SK-N-SH treated with all-trans-retinoic acid at 6 μM for 48 hours (cell line): Measurements from ENCODE around the gene LRRK1.

Source experiments
- ATAC-seq: fragments of 200-7000 bp; cut with Tn5 transposase; 3 replicates; pipeline ENCODE4 v1.9.1; 2020; ENCODE audit warnings: mild to moderate bottlenecking, moderate library complexity
- ARNTL ChIP-seq: fragments of 450-650 bp; formaldehyde crosslinking; IDR thresholded peaks from 2 replicates; pipeline ENCODE4 v1.5.0; 2020; ENCODE audit warnings: low read depth, mild to moderate bottlenecking, moderate library complexity, borderline replicate concordance
- BACH2 ChIP-seq: fragments of 250-450 bp; sonication (Bioruptor Pico); IDR thresholded peaks from 2 replicates; pipeline ENCODE4 v1.9.0; 2021; ENCODE audit warnings: mild to moderate bottlenecking, borderline replicate concordance
- CSDC2 ChIP-seq: fragments of 250-450 bp; sonication (Bioruptor Pico); IDR thresholded peaks from 2 replicates; pipeline ENCODE4 v1.5.0; 2020; ENCODE audit warnings: mild to moderate bottlenecking, moderate library complexity
- GLIS3 ChIP-seq: fragments of 250-450 bp; sonication (Bioruptor Pico); IDR thresholded peaks from 2 replicates; pipeline ENCODE4 v1.5.0; 2020; ENCODE audit warnings: mild to moderate bottlenecking, moderate library complexity
- ISL1 ChIP-seq: fragments of 250-450 bp; sonication (Bioruptor Pico); IDR thresholded peaks from 2 replicates; pipeline ENCODE4 v2.1.2; 2022; ENCODE audit warnings: mild to moderate bottlenecking, moderate library complexity
- OSR1 ChIP-seq: fragments of 250-450 bp; sonication (Bioruptor Pico); IDR thresholded peaks from 2 replicates; pipeline ENCODE4 v1.8.0; 2022; ENCODE audit warnings: moderate library complexity, mild to moderate bottlenecking, inconsistent platforms
- POU6F1 ChIP-seq: fragments of 250-450 bp; sonication (Bioruptor Pico); IDR thresholded peaks from 2 replicates; pipeline ENCODE4 v1.8.0; 2021; ENCODE audit warnings: low read depth, mild to moderate bottlenecking, moderate library complexity, borderline replicate concordance
- PPARA ChIP-seq: fragments of 250-450 bp; sonication (Bioruptor Pico); IDR thresholded peaks from 2 replicates; pipeline ENCODE4 v1.5.0; 2020; ENCODE audit warnings: mild to moderate bottlenecking, borderline replicate concordance
- RARB ChIP-seq: fragments of 250-450 bp; sonication (Bioruptor Pico); IDR thresholded peaks from 2 replicates; pipeline ENCODE4 v1.8.0; 2021; ENCODE audit warnings: mild to moderate bottlenecking, moderate library complexity
- SNAI2 ChIP-seq: fragments of 250-450 bp; sonication (Bioruptor Pico); IDR thresholded peaks from 2 replicates; pipeline ENCODE4 v1.5.0; 2020; ENCODE audit warnings: mild to moderate bottlenecking, moderate library complexity
- TCF4 ChIP-seq: fragments of 250-450 bp; sonication (Bioruptor Pico); IDR thresholded peaks from 2 replicates; pipeline ENCODE4 v1.8.0; 2021; ENCODE audit warnings: mild to moderate bottlenecking, moderate library complexity, borderline replicate concordance
- TOX ChIP-seq: fragments of 250-450 bp; sonication (Bioruptor Pico); IDR thresholded peaks from 2 replicates; pipeline ENCODE4 v1.8.0; 2021; ENCODE audit warnings: mild to moderate bottlenecking, moderate library complexity, borderline replicate concordance
- TSHZ2 ChIP-seq: fragments of 250-450 bp; sonication (Bioruptor Pico); IDR thresholded peaks from 2 replicates; pipeline ENCODE4 v1.5.0; 2020; ENCODE audit warnings: mild to moderate bottlenecking, moderate library complexity
- ZC3H10 ChIP-seq: fragments of 250-450 bp; sonication (Bioruptor Pico); IDR thresholded peaks from 2 replicates; pipeline ENCODE4 v1.5.1; 2021; ENCODE audit warnings: mild to moderate bottlenecking, moderate library complexity
- ZFP3 ChIP-seq: fragments of 250-450 bp; sonication (Bioruptor Pico); IDR thresholded peaks from 2 replicates; pipeline ENCODE4 v1.5.0; 2020; ENCODE audit warnings: mild to moderate bottlenecking, moderate library complexity
- ZFP30 ChIP-seq: fragments of 450-650 bp; formaldehyde crosslinking; IDR thresholded peaks from 2 replicates; pipeline ENCODE4 v1.5.0; 2022; ENCODE audit warnings: mild to moderate bottlenecking, moderate library complexity
- ZNF565 ChIP-seq: fragments of 450-650 bp; formaldehyde crosslinking; conservative IDR thresholded peaks from 2 replicates; pipeline ENCODE4 v1.5.0; 2020; ENCODE audit warnings: low read depth, mild to moderate bottlenecking, moderate library complexity
- ZNF70 ChIP-seq: fragments of 450-650 bp; formaldehyde crosslinking; IDR thresholded peaks from 2 replicates; pipeline ENCODE4 v1.5.0; 2020; ENCODE audit warnings: mild to moderate bottlenecking, moderate library complexity
- ZNF8 ChIP-seq: fragments of 450-650 bp; formaldehyde crosslinking; IDR thresholded peaks from 2 replicates; pipeline ENCODE4 v1.5.0; 2020; ENCODE audit warnings: mild to moderate bottlenecking, moderate library complexity
- TF ChIP-seq, protein P1 (sequence below): fragments of 250-450 bp; sonication (Bioruptor Pico); IDR thresholded peaks from 2 replicates; pipeline ENCODE4 v1.5.1; 2021; ENCODE audit warnings: mild to moderate bottlenecking, moderate library complexity
- TF ChIP-seq, protein P2 (sequence below): fragments of 250-450 bp; sonication (Bioruptor Pico); IDR thresholded peaks from 2 replicates; pipeline ENCODE4 v1.5.1; 2020; ENCODE audit warnings: low read depth, mild to moderate bottlenecking, moderate library complexity

Gene LRRK1

DNA sequence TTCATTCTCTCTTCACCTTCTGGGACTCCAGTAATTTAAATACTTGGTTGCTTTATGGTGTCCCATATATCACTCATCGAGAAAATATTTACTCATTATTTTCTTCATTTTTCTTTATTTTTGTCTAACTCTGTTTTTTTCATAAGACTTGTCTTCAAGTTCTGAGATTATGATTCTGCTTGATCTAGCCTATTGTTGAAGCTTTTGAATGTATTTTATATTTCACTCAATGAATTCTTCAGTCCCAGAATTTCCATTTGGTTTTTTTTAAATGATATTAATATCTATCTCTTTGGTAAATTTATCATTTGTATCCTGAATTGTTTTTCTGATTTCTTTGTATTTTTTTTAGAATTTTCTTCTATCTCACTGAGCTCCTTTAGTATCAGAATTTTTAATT, 117.0 kb downstream of the LRRK1 start:
- ATAC-seq: no peak
- TF ChIP-seq PPARA (CRISPR knock-in tag) (no peak), ISL1 (CRISPR knock-in tag) (no peak), BACH2 (CRISPR knock-in tag) (no peak)
- TF ChIP-seq, protein P1, sequence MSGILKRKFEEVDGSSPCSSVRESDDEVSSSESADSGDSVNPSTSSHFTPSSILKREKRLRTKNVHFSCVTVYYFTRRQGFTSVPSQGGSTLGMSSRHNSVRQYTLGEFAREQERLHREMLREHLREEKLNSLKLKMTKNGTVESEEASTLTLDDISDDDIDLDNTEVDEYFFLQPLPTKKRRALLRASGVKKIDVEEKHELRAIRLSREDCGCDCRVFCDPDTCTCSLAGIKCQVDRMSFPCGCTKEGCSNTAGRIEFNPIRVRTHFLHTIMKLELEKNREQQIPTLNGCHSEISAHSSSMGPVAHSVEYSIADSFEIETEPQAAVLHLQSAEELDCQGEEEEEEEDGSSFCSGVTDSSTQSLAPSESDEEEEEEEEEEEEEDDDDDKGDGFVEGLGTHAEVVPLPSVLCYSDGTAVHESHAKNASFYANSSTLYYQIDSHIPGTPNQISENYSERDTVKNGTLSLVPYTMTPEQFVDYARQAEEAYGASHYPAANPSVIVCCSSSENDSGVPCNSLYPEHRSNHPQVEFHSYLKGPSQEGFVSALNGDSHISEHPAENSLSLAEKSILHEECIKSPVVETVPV: no peak

DNA sequence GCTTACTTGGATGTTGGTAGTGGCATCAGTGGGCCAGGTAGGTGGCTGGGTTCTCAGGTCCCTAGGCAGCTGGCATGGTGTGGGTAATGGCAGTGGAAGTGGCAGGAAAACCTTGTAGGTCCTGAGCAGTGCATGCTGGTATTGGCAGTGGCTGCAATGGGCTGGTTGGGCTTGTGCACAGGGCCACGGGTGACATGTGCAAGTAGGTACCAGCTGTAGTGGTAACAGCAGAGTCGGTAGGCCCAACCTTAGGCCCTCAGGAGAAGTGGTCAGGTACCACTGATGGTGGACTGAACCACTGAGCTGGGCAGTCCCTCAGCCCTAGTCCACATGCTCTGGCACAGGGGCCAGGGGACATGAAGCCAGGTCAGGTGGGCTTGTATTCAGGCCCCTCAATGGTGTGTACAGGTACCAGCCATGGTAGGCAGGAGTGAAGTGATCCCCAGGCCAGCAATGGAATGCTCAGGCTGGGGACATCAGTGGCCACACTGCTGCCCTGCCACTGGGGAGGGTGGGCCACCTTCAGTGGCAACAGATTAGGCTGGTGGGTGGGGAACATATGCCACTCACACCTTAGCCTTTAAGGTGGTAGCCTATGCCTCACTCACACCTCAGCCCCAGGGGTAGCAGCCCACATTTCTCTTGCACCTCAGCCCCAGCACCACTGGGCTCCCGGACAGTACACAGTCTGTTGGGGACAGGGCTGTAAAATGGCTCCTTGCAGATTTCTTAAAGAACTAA, 118.1 kb downstream of the LRRK1 start:
- TF ChIP-seq, protein P2, sequence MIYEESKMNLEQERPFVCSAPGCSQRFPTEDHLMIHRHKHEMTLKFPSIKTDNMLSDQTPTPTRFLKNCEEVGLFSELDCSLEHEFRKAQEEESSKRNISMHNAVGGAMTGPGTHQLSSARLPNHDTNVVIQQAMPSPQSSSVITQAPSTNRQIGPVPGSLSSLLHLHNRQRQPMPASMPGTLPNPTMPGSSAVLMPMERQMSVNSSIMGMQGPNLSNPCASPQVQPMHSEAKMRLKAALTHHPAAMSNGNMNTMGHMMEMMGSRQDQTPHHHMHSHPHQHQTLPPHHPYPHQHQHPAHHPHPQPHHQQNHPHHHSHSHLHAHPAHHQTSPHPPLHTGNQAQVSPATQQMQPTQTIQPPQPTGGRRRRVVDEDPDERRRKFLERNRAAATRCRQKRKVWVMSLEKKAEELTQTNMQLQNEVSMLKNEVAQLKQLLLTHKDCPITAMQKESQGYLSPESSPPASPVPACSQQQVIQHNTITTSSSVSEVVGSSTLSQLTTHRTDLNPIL (CRISPR knock-in tag): no peak
- TF ChIP-seq, protein P1: no peak
- no peak for TF ChIP-seq GLIS3 (CRISPR knock-in tag)
- TF ChIP-seq PPARA (CRISPR knock-in tag): no peak
- no peak for TF ChIP-seq TCF4 (CRISPR knock-in tag)
- no peak for TF ChIP-seq TOX (CRISPR knock-in tag)
- no peak for TF ChIP-seq ZC3H10 (CRISPR knock-in tag)
- TF ChIP-seq OSR1 (CRISPR knock-in tag): no peak
- TF ChIP-seq BACH2 (CRISPR knock-in tag): no peak
- no peak for TF ChIP-seq ZFP30 (CRISPR knock-in tag)
- TF ChIP-seq RARB (CRISPR knock-in tag): no peak
- TF ChIP-seq, all 23 proteins: peak for 0
- no peak for ATAC-seq

DNA sequence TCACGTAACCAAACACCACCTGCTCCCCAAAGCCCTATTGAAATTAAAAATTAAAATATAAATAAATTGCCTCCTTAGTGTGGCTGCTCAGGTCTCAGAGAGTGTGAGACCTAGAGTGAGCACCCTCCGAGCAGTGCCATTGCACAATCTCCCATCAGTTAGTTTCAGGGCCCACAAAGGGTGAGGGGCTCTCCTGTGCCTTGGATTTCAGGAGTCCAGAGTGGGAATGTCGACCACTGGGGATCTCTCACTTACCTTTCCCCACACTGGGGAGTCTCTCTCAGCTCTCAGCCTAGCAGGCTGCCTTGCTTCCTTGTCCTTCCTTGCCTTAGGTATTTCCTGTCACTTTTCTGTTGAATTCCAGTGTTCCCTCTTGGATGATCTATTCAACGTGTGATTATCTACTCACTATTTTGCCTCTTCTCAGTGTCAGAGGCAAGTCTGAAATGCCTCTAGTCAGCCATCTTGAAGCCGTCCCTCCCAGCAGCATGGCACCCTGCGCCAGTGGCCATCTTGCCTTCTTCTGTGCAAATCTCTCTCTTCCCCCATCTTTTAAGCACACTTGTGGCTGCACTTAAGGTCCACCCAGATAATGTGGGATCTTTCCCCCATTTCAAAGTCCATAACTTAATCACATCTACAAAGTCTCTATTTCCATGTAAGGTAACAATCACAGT, 119.3 kb downstream of the LRRK1 start:
- no peak for TF ChIP-seq RARB (CRISPR knock-in tag)
- TF ChIP-seq ZNF70: no peak
- TF ChIP-seq ARNTL (CRISPR knock-in tag): no peak
- no peak for TF ChIP-seq SNAI2 (CRISPR knock-in tag)
- no peak for TF ChIP-seq BACH2 (CRISPR knock-in tag)
- no peak for TF ChIP-seq OSR1 (CRISPR knock-in tag)
- TF ChIP-seq ISL1 (CRISPR knock-in tag): no peak
- TF ChIP-seq, protein P1: no peak
- TF ChIP-seq, protein P2 (CRISPR knock-in tag): no peak
- no peak for TF ChIP-seq ZFP30 (CRISPR knock-in tag)
- no peak for TF ChIP-seq ZNF8 (CRISPR knock-in tag)
- no peak for TF ChIP-seq CSDC2 (CRISPR knock-in tag)
- no peak for TF ChIP-seq POU6F1 (CRISPR knock-in tag)
- no peak for TF ChIP-seq TSHZ2 (CRISPR knock-in tag)
- TF ChIP-seq ZC3H10 (CRISPR knock-in tag): no peak
- TF ChIP-seq ZNF565 (CRISPR knock-in tag): no peak
- TF ChIP-seq TOX (CRISPR knock-in tag): no peak
- TF ChIP-seq PPARA (CRISPR knock-in tag): no peak
- TF ChIP-seq ZFP3: no peak
- TF ChIP-seq, all 23 proteins: peak for 0
- no peak for ATAC-seq
